ENCODE data around the gene TGFB1.
"Not testable (repeated sequence)": the region's sequence is repeated elsewhere in the genome, so short reads cannot be mapped to it uniquely, and the experiment has no call there.

Gene TGFB1

DNA sequence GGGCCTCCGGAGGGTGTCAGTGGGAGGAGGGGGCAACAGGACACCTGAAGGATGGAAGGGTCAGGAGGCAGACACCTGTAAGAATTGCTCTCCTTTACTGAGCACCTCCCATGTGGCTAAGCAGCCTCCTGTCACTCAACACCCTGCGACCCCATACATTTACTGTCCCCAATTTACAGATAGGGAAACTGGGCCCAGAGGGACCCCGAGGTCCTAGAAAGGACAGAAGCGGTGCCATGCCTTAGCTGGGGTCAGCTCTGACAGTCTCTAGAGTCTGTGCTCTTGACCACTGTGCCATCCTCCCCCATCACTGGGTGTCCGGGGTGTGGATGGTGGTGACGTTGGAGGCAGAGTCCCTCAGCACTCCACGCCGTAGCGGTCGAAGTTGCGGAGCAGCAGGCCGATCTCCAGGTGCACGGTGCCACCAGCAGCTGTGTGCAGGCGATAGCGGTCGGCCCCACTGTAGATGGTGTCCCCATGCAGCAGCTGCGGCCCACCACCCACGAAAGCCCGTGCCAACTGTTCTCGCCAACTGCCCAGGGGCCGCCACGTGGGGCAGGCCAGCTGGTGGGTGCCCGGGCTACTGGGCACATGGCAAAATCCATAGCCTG lies 726 bp upstream of the TGFB1 start:
- TF ChIP-seq POLR2A (IDR thresholded peaks at IDR 0.05; ENCODE audit: low read depth, low read length): no peak
- TF ChIP-seq POLR2AphosphoS5 (IDR thresholded peaks at IDR 0.05; ENCODE audit: low read depth, low read length): no peak
- no peak for TF ChIP-seq TAF1 (IDR thresholded peaks at IDR 0.05; ENCODE audit: borderline replicate concordance, low read depth, low read length)
- FAIRE-seq (no peak), DNase-seq (ENCODE audit: insufficient read length) (no peak)

DNA sequence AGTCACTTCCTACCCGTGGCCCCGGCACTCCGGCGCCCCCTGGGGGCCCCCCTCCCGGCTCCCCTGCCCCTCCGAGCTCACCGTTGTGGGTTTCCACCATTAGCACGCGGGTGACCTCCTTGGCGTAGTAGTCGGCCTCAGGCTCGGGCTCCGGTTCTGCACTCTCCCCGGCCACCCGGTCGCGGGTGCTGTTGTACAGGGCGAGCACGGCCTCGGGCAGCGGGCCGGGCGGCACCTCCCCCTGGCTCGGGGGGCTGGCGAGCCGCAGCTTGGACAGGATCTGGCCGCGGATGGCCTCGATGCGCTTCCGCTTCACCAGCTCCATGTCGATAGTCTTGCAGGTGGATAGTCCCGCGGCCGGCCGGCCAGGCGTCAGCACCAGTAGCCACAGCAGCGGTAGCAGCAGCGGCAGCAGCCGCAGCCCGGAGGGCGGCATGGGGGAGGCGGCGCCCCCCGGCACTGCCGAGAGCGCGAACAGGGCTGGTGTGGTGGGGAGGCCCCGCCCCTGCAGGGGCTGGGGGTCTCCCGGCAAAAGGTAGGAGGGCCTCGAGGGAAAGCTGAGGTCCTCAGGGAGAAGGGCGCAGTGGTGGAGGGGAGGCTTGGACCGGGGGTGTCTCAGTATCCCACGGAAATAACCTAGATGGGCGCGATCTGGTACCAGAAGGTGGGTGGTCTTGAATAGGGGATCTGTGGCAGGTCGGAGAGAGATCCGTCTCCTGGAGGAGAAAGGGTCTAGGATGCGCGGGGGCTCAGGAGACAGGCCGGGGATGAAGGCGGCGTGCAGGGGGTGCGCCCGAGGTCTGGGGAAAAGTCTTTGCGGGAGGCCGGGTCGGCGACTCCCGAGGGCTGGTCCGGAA lies 885 bp downstream of the TGFB1 start:
- FAIRE-seq (peak; percentile 83), DNase-seq (ENCODE audit: insufficient read length) (peak; percentile 78)
- TF ChIP-seq POLR2AphosphoS5 (IDR thresholded peaks at IDR 0.05; ENCODE audit: low read depth, low read length): no peak
- no peak for TF ChIP-seq POLR2A (IDR thresholded peaks at IDR 0.05; ENCODE audit: low read depth, low read length)
- 0 out of 2 replicates have a peak, but pooled peaks have one; percentile 32 for TF ChIP-seq TAF1 (IDR thresholded peaks at IDR 0.05; ENCODE audit: borderline replicate concordance, low read depth, low read length)

DNA sequence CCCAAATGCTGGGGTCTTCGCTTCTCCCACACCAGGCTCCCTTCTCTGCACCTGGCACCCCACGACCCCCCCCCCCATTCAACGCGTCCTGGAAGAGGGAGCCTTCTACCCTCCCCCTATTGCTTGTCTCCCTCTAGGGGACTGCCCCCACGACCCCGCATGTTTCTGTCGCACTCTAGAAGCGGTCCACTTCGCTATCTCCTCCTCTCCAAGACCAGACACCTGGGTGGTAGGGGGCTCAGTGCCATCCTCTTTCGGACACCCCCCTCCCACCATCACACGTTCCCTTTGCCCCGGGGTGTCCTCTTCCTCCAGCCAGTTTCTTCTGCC lies 1.5 kb downstream of the TGFB1 start:
- DNase-seq (ENCODE audit: insufficient read length): no peak
- FAIRE-seq: no peak
- no peak for TF ChIP-seq POLR2A (IDR thresholded peaks at IDR 0.05; ENCODE audit: low read depth, low read length)
- TF ChIP-seq TAF1 (IDR thresholded peaks at IDR 0.05; ENCODE audit: borderline replicate concordance, low read depth, low read length): no peak; the same call in 1 of the 2 replicates
- no peak for TF ChIP-seq POLR2AphosphoS5 (IDR thresholded peaks at IDR 0.05; ENCODE audit: low read depth, low read length)

DNA sequence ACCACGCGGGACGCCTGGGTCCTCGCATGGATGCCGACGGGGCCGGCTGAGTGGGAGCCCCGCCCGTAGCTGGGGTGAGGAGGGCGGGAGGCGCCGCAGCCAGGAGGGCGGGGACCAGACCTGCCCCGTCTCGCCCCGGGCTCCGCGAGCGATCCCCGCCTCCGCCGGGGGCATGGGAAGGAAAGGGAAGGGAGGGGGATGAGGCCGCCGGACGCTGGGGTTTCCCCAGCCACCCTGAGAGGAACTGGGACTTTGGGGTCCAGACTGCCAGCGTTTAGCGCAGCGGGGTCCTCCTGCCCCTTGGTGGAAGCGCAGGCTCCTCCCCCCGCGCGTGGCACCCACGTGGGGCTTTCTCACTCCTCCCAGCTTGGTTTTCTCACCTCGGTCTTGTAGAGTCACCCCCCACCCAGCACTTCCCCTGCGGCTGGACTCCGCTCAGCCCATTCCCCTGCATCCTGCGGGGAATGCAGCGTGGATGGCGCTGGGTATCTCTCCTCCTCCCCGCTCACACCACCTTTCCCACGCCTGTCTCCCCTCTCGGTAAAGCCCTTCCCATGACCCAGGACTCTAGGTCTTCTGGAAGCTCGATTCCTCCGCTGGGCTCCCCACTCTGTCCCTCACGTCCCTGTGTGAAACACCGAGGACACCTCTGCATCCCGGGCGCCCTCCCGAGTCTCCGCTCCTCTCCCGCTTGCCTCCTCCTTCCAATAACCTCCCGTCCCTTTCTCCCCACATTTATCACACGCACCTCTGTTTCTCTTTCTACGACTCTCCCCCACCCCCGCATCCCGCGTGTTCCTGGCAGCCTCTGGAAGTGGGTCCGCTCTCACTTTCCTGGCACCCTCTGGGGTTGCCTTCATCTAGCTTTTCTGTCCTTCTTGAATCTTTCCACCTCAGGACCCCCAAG lies 2.1 kb downstream of the TGFB1 start:
- peak; percentile 82 for TF ChIP-seq POLR2A (IDR thresholded peaks at IDR 0.05; ENCODE audit: low read depth, low read length)
- peak; percentile 85 for TF ChIP-seq POLR2AphosphoS5 (IDR thresholded peaks at IDR 0.05; ENCODE audit: low read depth, low read length)
- TF ChIP-seq TAF1 (IDR thresholded peaks at IDR 0.05; ENCODE audit: borderline replicate concordance, low read depth, low read length): no peak
- peak; percentile 90 for DNase-seq (ENCODE audit: insufficient read length)
- peak; percentile 94 for FAIRE-seq

DNA sequence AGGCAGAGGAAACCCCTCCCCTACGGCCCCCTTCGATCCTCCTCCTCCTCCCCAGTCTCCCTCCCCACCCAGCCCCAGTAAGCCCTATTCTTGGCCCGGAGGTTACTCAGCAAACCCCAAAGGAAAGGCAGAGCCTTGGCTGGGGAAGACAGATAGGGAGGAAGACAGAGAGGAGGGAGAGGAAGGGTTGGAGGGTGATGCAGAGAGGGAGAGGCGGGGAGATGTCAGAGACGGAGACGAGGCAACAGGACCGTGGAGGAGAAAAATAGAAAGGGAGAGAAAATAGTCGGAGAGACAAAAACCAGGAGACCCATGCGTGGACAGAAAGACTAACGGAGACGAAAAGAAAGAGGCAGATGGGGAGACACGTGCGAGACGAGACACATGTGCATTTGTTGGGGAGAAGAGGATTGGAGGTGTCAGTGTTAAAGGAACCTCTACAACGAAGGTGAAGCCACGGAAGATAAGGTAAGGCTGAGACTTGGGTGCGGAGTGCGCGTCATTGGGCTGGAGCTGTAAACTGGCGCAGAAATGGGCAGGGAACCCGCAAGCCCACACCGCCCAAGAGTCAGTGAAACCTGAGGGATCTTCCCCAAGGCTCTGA lies 2.9 kb downstream of the TGFB1 start:
- no peak for TF ChIP-seq POLR2A (IDR thresholded peaks at IDR 0.05; ENCODE audit: low read depth, low read length)
- TF ChIP-seq POLR2AphosphoS5 (IDR thresholded peaks at IDR 0.05; ENCODE audit: low read depth, low read length): no peak
- no peak for TF ChIP-seq TAF1 (IDR thresholded peaks at IDR 0.05; ENCODE audit: borderline replicate concordance, low read depth, low read length)
- no peak for DNase-seq (ENCODE audit: insufficient read length)
- FAIRE-seq: no peak

- DNase-seq (ENCODE audit: insufficient read length); FAIRE-seq: not testable (repeated sequence)
Observed at GRCh38 chr19:41346916-41347315, 6.8 kb downstream of the TGFB1 start.

DNA sequence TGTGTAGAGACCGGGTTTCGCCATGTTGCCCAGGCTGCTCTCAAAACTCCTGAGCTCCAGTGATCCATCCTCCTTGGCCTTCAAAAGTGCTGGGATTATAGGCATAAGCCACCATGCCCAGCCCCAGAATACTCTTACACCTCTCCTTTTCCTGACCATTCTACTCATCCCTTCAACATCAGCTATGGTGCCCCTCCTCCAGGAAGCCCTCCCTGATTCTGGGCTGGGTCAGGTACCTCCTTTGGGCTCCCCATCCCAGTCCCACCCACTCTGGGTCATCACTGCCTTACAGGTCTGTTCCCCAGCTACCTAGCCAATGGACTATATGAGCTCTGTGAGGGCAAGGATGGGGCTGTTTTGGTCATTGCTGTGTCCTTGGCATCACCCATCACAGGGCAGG lies 9.6 kb downstream of the TGFB1 start:
- FAIRE-seq (no peak), DNase-seq (ENCODE audit: insufficient read length) (no peak)
- TF ChIP-seq TAF1 (IDR thresholded peaks at IDR 0.05; ENCODE audit: borderline replicate concordance, low read depth, low read length) (no peak), POLR2AphosphoS5 (IDR thresholded peaks at IDR 0.05; ENCODE audit: low read depth, low read length) (no peak), POLR2A (IDR thresholded peaks at IDR 0.05; ENCODE audit: low read depth, low read length) (no peak)

- FAIRE-seq (no peak), DNase-seq (ENCODE audit: insufficient read length) (no peak)
- TF ChIP-seq POLR2A (IDR thresholded peaks at IDR 0.05; ENCODE audit: low read depth, low read length) (no peak), POLR2AphosphoS5 (IDR thresholded peaks at IDR 0.05; ENCODE audit: low read depth, low read length) (no peak), TAF1 (IDR thresholded peaks at IDR 0.05; ENCODE audit: borderline replicate concordance, low read depth, low read length) (no peak)
Observed at GRCh38 chr19:41341669-41342490, 11.8 kb downstream of the TGFB1 start.

- TF ChIP-seq POLR2A (IDR thresholded peaks at IDR 0.05; ENCODE audit: low read depth, low read length): no peak
- TF ChIP-seq TAF1 (IDR thresholded peaks at IDR 0.05; ENCODE audit: borderline replicate concordance, low read depth, low read length): no peak
- no peak for TF ChIP-seq POLR2AphosphoS5 (IDR thresholded peaks at IDR 0.05; ENCODE audit: low read depth, low read length)
- no peak for DNase-seq (ENCODE audit: insufficient read length)
- no peak for FAIRE-seq
Observed at GRCh38 chr19:41339936-41340335, 13.8 kb downstream of the TGFB1 start.

GRCh38 chr19:41335467-41335866 lies 18.3 kb downstream of the TGFB1 start:
- FAIRE-seq (no peak), DNase-seq (ENCODE audit: insufficient read length) (no peak)
- TF ChIP-seq TAF1 (IDR thresholded peaks at IDR 0.05; ENCODE audit: borderline replicate concordance, low read depth, low read length): no peak
- no peak for TF ChIP-seq POLR2AphosphoS5 (IDR thresholded peaks at IDR 0.05; ENCODE audit: low read depth, low read length)
- TF ChIP-seq POLR2A (IDR thresholded peaks at IDR 0.05; ENCODE audit: low read depth, low read length): no peak
